Endothelial cell (in vitro differentiated cells): ENCODE data around the gene CYP26C1. TPM values are rescaled to one million over a fixed set of nuclear protein-coding genes. Genes with fewer than 3 reads are reported as not detected.

Experiments
- DNase-seq: peaks from one replicate; pipeline ENCODE4 v3.0.0; 2021; ENCODE audit warnings: low spot score
- H3K27ac Mint-ChIP-seq: one replicate; pipeline ENCODE4 v1.8.0; 2021; ENCODE audit warnings: mixed read lengths, inconsistent platforms; ENCODE audit not compliant: unreplicated experiment
- H3K27me3 Mint-ChIP-seq: one replicate; pipeline ENCODE4 v1.8.0; 2021; ENCODE audit warnings: mild to moderate bottlenecking, moderate library complexity, mixed read lengths, inconsistent platforms; ENCODE audit not compliant: unreplicated experiment
- H3K36me3 Mint-ChIP-seq: one replicate; pipeline ENCODE4 v1.8.0; 2021; ENCODE audit warnings: mild to moderate bottlenecking, low read depth, mixed read lengths, inconsistent platforms; ENCODE audit not compliant: unreplicated experiment
- H3K4me1 Mint-ChIP-seq: one replicate; pipeline ENCODE4 v1.8.0; 2021; ENCODE audit warnings: mild to moderate bottlenecking, mixed read lengths, inconsistent platforms; ENCODE audit not compliant: unreplicated experiment
- H3K4me3 Mint-ChIP-seq: one replicate; pipeline ENCODE4 v1.8.0; 2021; ENCODE audit warnings: mild to moderate bottlenecking, mixed read lengths, inconsistent platforms; ENCODE audit not compliant: unreplicated experiment
- H3K9me3 Mint-ChIP-seq: one replicate; pipeline ENCODE4 v1.8.0; 2021; ENCODE audit warnings: mixed read lengths, inconsistent platforms; ENCODE audit not compliant: unreplicated experiment
- total RNA-seq: library from RNA; stranded (reverse); fragmentation: NEBNext Ultra II Directional; extraction: Animal tissue kit (Norgen Biotek cat#: 25700); gene quantifications from one replicate; pipeline ENCODE4 v1.2.1, GENCODE V29; 2021; ENCODE audit not compliant: unreplicated experiment
- TF ChIP-seq, protein P1 (sequence below): fragments of 200-600 bp; sonication (generic); IDR thresholded peaks from one replicate; pipeline ENCODE4 v1.5.0; 2021; ENCODE audit warnings: antibody characterized with exemption; ENCODE audit not compliant: unreplicated experiment

The CYP26C1 gene
- total RNA-seq, 1 donor from 2014 or later = 0.31 TPM

DNA sequence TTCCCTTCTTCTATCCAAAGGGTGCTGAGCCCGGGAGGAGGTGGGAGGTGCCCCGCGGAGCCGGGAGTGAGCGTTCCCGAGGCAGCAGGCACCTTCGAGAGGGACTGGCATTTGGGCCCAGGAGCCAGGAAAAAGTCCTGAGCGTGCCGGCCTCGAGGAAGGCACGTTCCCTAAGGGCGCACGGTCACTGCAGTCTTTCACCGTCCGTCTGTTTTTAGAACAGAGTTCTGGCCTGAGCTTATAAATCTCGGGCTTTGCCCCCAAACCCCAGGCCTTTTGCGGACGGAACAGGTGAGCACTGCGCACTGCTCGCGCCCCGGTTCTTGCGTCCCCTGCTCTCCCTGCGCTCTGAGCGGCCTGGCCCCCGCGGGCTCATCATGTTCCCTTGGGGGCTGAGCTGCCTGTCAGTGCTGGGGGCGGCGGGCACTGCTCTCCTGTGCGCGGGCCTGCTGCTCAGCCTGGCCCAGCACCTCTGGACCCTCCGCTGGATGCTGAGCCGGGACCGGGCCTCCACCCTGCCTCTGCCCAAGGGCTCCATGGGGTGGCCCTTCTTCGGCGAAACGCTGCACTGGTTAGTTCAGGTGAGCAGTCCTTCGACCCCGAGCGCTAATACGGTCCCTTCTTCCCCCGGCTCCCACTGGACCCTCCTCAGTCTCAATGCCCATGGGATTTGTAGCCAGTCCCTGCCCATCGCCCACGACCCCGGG is 442 bp downstream of the CYP26C1 start:
- Mint-ChIP-seq H3K27ac (no peak overlapping the region), H3K9me3 (no peaks in the 10 kb centered on the region), H3K4me3 (no peak overlapping the region), H3K27me3 (peaks cover 38% of the 10 kb centered on the region), H3K4me1 (peaks cover 16% of the 10 kb centered on the region), H3K36me3 (peaks cover 33% of the 10 kb centered on the region)
- TF ChIP-seq, protein P1, sequence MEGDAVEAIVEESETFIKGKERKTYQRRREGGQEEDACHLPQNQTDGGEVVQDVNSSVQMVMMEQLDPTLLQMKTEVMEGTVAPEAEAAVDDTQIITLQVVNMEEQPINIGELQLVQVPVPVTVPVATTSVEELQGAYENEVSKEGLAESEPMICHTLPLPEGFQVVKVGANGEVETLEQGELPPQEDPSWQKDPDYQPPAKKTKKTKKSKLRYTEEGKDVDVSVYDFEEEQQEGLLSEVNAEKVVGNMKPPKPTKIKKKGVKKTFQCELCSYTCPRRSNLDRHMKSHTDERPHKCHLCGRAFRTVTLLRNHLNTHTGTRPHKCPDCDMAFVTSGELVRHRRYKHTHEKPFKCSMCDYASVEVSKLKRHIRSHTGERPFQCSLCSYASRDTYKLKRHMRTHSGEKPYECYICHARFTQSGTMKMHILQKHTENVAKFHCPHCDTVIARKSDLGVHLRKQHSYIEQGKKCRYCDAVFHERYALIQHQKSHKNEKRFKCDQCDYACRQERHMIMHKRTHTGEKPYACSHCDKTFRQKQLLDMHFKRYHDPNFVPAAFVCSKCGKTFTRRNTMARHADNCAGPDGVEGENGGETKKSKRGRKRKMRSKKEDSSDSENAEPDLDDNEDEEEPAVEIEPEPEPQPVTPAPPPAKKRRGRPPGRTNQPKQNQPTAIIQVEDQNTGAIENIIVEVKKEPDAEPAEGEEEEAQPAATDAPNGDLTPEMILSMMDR = no peak
- DNase-seq = no peak

DNA sequence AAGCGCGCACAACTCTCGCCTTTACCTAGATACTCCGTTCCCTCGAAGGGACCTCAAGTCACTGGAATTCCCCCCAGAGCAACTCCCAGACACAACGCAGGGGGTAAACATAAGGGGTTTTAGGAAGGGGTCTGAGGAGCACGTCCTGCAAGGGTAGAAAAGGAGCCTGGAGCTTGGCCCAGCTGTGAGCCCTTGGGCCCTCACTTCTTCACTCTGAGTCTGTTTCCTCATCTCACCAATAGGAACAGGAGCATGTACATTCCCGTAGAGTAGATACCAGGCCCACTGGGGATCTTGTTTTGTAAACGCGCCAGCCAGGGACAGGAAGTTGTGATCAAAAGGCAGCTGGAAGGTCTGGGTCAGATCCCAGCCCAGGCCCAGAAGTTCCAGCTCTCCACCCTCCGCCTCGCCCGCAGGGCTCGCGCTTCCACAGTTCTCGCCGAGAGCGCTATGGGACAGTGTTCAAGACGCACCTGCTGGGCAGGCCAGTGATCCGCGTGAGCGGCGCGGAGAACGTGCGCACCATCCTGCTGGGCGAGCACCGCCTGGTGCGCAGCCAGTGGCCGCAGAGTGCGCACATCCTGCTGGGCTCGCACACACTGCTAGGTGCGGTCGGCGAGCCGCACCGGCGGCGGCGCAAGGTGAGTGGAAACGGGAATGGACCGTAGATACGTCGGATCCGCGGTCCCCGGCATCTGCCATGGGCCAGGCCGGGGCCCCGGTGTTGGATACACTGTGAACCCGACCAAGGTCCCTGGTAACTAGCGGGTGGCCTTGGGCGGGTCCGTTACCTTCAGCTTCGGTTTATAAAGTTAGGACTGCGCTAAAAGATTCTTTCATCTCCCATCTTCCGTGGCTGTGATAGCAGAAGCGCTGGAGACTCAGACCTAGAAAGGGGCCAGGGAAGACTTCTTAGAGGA is 1.3 kb downstream of the CYP26C1 start:
- peaks cover 35% of the 10 kb centered on the region for H3K36me3 Mint-ChIP-seq
- peaks cover 38% of the 10 kb centered on the region for H3K27me3 Mint-ChIP-seq
- H3K27ac Mint-ChIP-seq = no peak overlapping the region
- no peaks in the 10 kb centered on the region for H3K9me3 Mint-ChIP-seq
- H3K4me3 Mint-ChIP-seq = peak overlapping the region; percentile 71
- DNase-seq = no peak
- TF ChIP-seq, protein P1 = no peak
- H3K4me1 Mint-ChIP-seq = peaks cover 16% of the 10 kb centered on the region

DNA sequence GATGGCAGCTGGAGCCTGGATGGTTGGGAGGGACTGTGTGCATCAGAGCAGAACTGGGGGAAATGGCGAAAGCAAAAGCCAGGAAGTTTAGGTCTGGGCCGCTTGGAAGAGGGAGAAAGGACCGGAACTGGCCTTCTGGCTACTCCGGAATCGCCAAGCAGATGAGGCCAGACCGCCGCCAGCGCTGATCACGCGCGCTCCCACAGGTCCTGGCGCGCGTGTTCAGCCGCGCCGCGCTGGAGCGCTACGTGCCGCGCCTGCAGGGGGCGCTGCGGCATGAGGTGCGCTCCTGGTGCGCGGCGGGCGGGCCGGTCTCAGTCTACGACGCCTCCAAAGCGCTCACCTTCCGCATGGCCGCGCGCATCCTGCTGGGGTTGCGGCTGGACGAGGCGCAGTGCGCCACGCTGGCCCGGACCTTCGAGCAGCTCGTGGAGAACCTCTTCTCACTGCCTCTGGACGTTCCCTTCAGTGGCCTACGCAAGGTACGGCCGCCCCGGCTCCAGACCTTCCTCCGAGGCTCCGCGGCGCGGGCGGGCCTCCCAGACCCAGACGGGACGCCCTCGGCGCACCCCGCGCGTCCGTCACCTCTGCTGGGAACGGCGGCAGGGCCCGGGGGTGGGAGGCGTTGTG is 2.0 kb downstream of the CYP26C1 start:
- Mint-ChIP-seq H3K27ac (no peak overlapping the region), H3K4me1 (peaks cover 16% of the 10 kb centered on the region), H3K9me3 (no peaks in the 10 kb centered on the region), H3K36me3 (peaks cover 39% of the 10 kb centered on the region), H3K27me3 (peaks cover 42% of the 10 kb centered on the region), H3K4me3 (peak overlapping the region; percentile 71)
- TF ChIP-seq, protein P1 = peak; percentile 90
- peak; percentile 67 for DNase-seq

DNA sequence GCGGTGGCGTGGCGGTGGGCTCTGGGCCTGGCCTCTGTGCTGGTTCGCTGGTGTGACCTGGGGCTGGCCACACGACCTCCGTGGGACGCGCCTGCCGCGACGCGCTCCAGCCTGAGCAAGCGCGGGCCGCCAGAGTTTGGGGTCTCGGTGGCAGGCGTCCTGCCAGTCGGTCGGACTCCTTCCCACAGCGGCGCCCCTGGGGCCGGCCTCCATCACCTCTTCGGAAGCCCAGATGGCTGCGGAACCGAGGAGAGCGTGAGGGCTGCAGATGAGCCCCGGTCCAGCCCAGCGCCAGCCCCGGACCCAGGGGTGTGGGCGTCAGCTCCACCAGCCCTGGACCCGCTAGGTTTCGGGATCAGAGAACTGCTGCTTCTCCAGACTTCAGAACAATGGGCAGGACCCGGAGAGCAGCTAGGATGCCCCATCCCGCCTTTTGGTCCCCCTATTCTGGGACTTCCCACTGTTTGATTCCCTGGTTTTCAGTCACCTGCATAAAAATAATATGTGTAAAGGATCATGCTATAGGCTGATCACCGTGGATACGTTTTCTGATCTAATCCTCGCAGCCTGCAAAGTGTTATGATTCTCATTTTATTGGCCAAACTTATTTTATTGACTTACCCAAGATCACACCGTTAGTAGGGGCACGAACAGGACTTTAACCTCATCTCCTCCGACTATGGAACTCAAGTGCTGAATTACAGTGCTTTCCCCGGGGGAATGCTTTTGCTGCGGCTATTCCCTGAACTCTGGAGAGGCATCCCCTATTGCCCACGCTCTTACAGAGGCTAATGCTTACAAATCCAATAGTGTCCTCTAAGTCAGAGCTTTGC is 2.8 kb downstream of the CYP26C1 start:
- Mint-ChIP-seq H3K27me3 (peaks cover 46% of the 10 kb centered on the region), H3K36me3 (peaks cover 34% of the 10 kb centered on the region), H3K4me3 (peak overlapping the region; percentile 32)

More for the DNA sequence above, 2.8 kb downstream of the CYP26C1 start:
- H3K9me3 Mint-ChIP-seq = no peaks in the 10 kb centered on the region
- no peak for DNase-seq
- peaks cover 16% of the 10 kb centered on the region for H3K4me1 Mint-ChIP-seq
- H3K27ac Mint-ChIP-seq = no peak overlapping the region
- TF ChIP-seq, protein P1 = no peak
